H1 (cell line): ENCODE measurements around the gene GATC. TPM values are rescaled to one million over a fixed set of nuclear protein-coding genes. Genes with fewer than 3 reads are reported as not detected.

Experiments used
- CTCF ChIA-PET: fragments of 300-600 bp; sonication (Branson Sonifier 250); formaldehyde crosslinking; loops from one replicate; lab custom pipeline; 2021; ENCODE audit not compliant: partially characterized antibody; lab: Charles Lee
- POLR2A ChIA-PET: fragments of 300-600 bp; sonication (Branson Sonifier 250); formaldehyde crosslinking; loops from one replicate; lab custom pipeline; 2021; ENCODE audit warnings: inconsistent platforms; ENCODE audit not compliant: partially characterized antibody; lab: Charles Lee
- DNase-seq, 2 experiments: peaks; one replicate each; pipeline versions ENCODE4 v3.0.0 to v3.0.0-alpha.2; 2010 to 2022; ENCODE audit warnings: low spot score in 2 of 2, low read depth in 1 of 2, mixed read lengths in 1 of 2
- FAIRE-seq: peaks from 2 replicates; lab custom pipeline; 2011; peaks lifted over from hg19 to GRCh38; lab: Jason Lieb, UNC
- H2AFZ ChIP-seq: 2 replicates; pipeline ENCODE4 v1.8.1; 2012; ENCODE audit warnings: low read length, inconsistent platforms
- H2AK5ac ChIP-seq: 2 replicates; pipeline ENCODE4 v1.6.1; 2013; ENCODE audit warnings: low read depth, low read length
- H2BK120ac ChIP-seq: replicated peaks from 2 replicates; pipeline ENCODE3; 2013; ENCODE audit warnings: low read depth, low read length, inconsistent platforms
- H2BK12ac ChIP-seq: 2 replicates; pipeline ENCODE4 v1.6.1; 2013; ENCODE audit warnings: low read depth, low read length
- H2BK15ac ChIP-seq: 2 replicates; pipeline ENCODE4 v1.6.1; 2013; ENCODE audit warnings: low read length
- H2BK20ac ChIP-seq: 2 replicates; pipeline ENCODE4 v1.6.1; 2013; ENCODE audit warnings: low read length
- H2BK5ac ChIP-seq: 2 replicates; pipeline ENCODE4 v1.6.1; 2013; ENCODE audit warnings: low read depth, low read length
- H3K14ac ChIP-seq: 2 replicates; pipeline ENCODE4 v1.6.1; 2013; ENCODE audit warnings: inconsistent platforms; ENCODE audit not compliant: insufficient read length
- H3K18ac ChIP-seq: 2 replicates; pipeline ENCODE4 v1.6.1; 2013; ENCODE audit warnings: low read length; ENCODE audit errors: extremely low read depth
- H3K23ac ChIP-seq: 2 replicates; pipeline ENCODE4 v1.6.1; 2013; ENCODE audit warnings: inconsistent platforms; ENCODE audit not compliant: insufficient read length
- H3K23me2 ChIP-seq: 2 replicates; pipeline ENCODE4 v1.6.1; 2013; ENCODE audit warnings: low read depth, low read length
- H3K27ac ChIP-seq: 2 replicates; pipeline ENCODE4 v1.6.1; 2011; ENCODE audit warnings: low read depth, low read length, inconsistent platforms
- H3K27me3 ChIP-seq, 4 experiments: replicated peaks in 1 of 4; 1 replicate in 1 of 4; 2 replicates in 3 of 4; pipeline versions ENCODE4 v1.6.1 to v1.8.1; 2011 to 2013; ENCODE audit warnings: low read length in 3 of 4, mild to moderate bottlenecking in 3 of 4, inconsistent platforms in 2 of 4, mixed read lengths in 2 of 4, moderate library complexity in 1 of 4; ENCODE audit not compliant: control insufficient read depth in 3 of 4, insufficient read depth in 3 of 4; ENCODE audit errors: extremely low read depth in 1 of 4
- H3K36me3 ChIP-seq, 4 experiments: 2 replicates each; pipeline versions ENCODE4 v1.6.1 to v1.8.1; 2011 to 2013; ENCODE audit warnings: mild to moderate bottlenecking in 4 of 4, low read length in 3 of 4, moderate library complexity in 2 of 4, control low read depth in 1 of 4, inconsistent platforms in 1 of 4; ENCODE audit not compliant: insufficient read depth in 4 of 4, control insufficient read depth in 2 of 4
- H3K4ac ChIP-seq: replicated peaks from 2 replicates; pipeline ENCODE3; 2013; ENCODE audit warnings: low read length, low read depth, mixed read lengths, inconsistent platforms; ENCODE audit not compliant: insufficient read length
- H3K4me1 ChIP-seq, 4 experiments: replicated peaks in 1 of 4; 1 replicate in 1 of 4; 2 replicates in 3 of 4; pipeline versions ENCODE4 v1.6.1 to v1.8.1; 2011 to 2013; ENCODE audit warnings: low read length in 3 of 4, inconsistent platforms in 2 of 4, mixed read lengths in 1 of 4; ENCODE audit not compliant: insufficient read depth in 4 of 4, control insufficient read depth in 3 of 4
- H3K4me2 ChIP-seq, 2 experiments: 2 replicates each; pipeline versions ENCODE4 v1.6.1 to v1.8.1; 2011 to 2013; ENCODE audit warnings: low read depth in 2 of 2, low read length in 2 of 2, control low read depth in 1 of 2, inconsistent platforms in 1 of 2, mild to moderate bottlenecking in 1 of 2; ENCODE audit not compliant: insufficient read depth in 1 of 2
- H3K4me3 ChIP-seq, 4 experiments: fragments of 200-600, 300-600 bp in 1 of 4; sonication (generic), shearing (Covaris generic), sonication (Bioruptor Twin) in 1 of 4; 2 replicates each; pipeline versions ENCODE4 v1.5.1 to v1.8.1; 2011 to 2016; ENCODE audit warnings: low read length in 4 of 4, low read depth in 3 of 4, control low read depth in 2 of 4, inconsistent platforms in 2 of 4, mild to moderate bottlenecking in 2 of 4, mixed read lengths in 1 of 4, moderate library complexity in 1 of 4; ENCODE audit not compliant: insufficient read depth in 2 of 4; ENCODE audit errors: extremely low read depth in 1 of 4
- H3K56ac ChIP-seq: replicated peaks from 2 replicates; pipeline ENCODE3; 2013; ENCODE audit warnings: low read depth, mild to moderate bottlenecking, mixed read lengths, low read length, inconsistent platforms; ENCODE audit not compliant: insufficient read length
- H3K79me1 ChIP-seq: 2 replicates; pipeline ENCODE4 v1.6.1; 2013; ENCODE audit warnings: low read depth, low read length, control low read depth
- H3K79me2 ChIP-seq, 2 experiments: 2 replicates each; pipeline versions ENCODE4 v1.6.1 to v1.8.1; 2012 to 2013; ENCODE audit warnings: low read length in 2 of 2, mild to moderate bottlenecking in 2 of 2, inconsistent platforms in 1 of 2; ENCODE audit not compliant: insufficient read depth in 2 of 2, control insufficient read depth in 1 of 2
- H3K9ac ChIP-seq, 4 experiments: replicated peaks in 1 of 4; 1 replicate in 1 of 4; 2 replicates in 3 of 4; pipeline versions ENCODE4 v1.6.1 to v1.8.1; 2011 to 2013; ENCODE audit warnings: low read depth in 3 of 4, low read length in 3 of 4, control low read depth in 2 of 4, mild to moderate bottlenecking in 2 of 4, moderate library complexity in 2 of 4, inconsistent platforms in 1 of 4; ENCODE audit errors: extremely low read depth in 1 of 4
- H3K9me3 ChIP-seq, 2 experiments: 2 replicates each; pipeline versions ENCODE4 v1.6.1 to v1.8.1; 2012 to 2013; ENCODE audit warnings: mild to moderate bottlenecking in 2 of 2, moderate library complexity in 2 of 2, control low read depth in 1 of 2, inconsistent platforms in 1 of 2, low read depth in 1 of 2, low read length in 1 of 2, mixed read lengths in 1 of 2; ENCODE audit not compliant: insufficient read depth in 2 of 2
- H4K20me1 ChIP-seq, 2 experiments: replicated peaks in 1 of 2; 2 replicates each; pipeline versions ENCODE3 to v1.8.1; 2011 to 2013; ENCODE audit warnings: inconsistent platforms in 2 of 2, low read length in 2 of 2, mild to moderate bottlenecking in 1 of 2; ENCODE audit not compliant: insufficient read depth in 2 of 2, control insufficient read depth in 1 of 2
- H4K5ac ChIP-seq: 2 replicates; pipeline ENCODE4 v1.6.1; 2013; ENCODE audit warnings: low read length, low read depth, mixed read lengths, inconsistent platforms; ENCODE audit not compliant: insufficient read length
- H4K8ac ChIP-seq: 2 replicates; pipeline ENCODE4 v1.8.0; 2013; ENCODE audit warnings: mild to moderate bottlenecking, moderate library complexity, low read length, inconsistent platforms; ENCODE audit not compliant: insufficient read depth; ENCODE audit errors: extremely low read depth
- H4K91ac ChIP-seq: replicated peaks from 2 replicates; pipeline ENCODE3; 2013; ENCODE audit warnings: low read length, mixed read lengths, inconsistent platforms; ENCODE audit not compliant: insufficient read length
- FOSL1 ChIP-seq: IDR thresholded peaks from 2 replicates; pipeline ENCODE4 v1.6.1; 2011; ENCODE audit warnings: mild to moderate bottlenecking, low read depth, low read length, moderate library complexity; ENCODE audit not compliant: insufficient read depth
- NRF1 ChIP-seq: IDR thresholded peaks from 2 replicates; pipeline ENCODE4 v1.6.1; 2011; ENCODE audit warnings: mild to moderate bottlenecking, low read depth, low read length, improper control_type of control experiment
- RNF2 ChIP-seq: fragments of 200-900, 300-1000 bp; sonication (generic); IDR thresholded peaks from 2 replicates; pipeline ENCODE4 v1.7.1; 2016; ENCODE audit warnings: borderline replicate concordance, low read depth, mild to moderate bottlenecking, antibody characterized with exemption, low read length; ENCODE audit not compliant: poor library complexity, severe bottlenecking; ENCODE audit errors: missing control alignments
- SAP30 ChIP-seq: fragments of 300-600 bp; sonication (generic); IDR thresholded peaks from 2 replicates; pipeline ENCODE4 v1.7.1; 2012; ENCODE audit warnings: low read length, moderate library complexity, mild to moderate bottlenecking, inconsistent platforms; ENCODE audit not compliant: insufficient read depth, insufficient replicate concordance
- SUZ12 ChIP-seq: fragments of 200-600 bp; sonication (generic); IDR thresholded peaks from 2 replicates; pipeline ENCODE4 v1.6.1; 2012; ENCODE audit warnings: mild to moderate bottlenecking, inconsistent platforms, low read length, moderate library complexity, mixed read lengths
- WGBS, 2 experiments: shearing (Covaris generic) in 1 of 2; methylation state at CpG; one replicate each; pipeline versions ENCODE4 v1.1.6 to v1.1.7; 2013 to 2015; ENCODE audit warnings: low lambda C conversion rate in 2 of 2, mixed read lengths in 2 of 2, inconsistent platforms in 1 of 2, low coverage in 1 of 2, missing lambda C conversion rate in 1 of 2; ENCODE audit not compliant: insufficient replicate concordance in 2 of 2, insufficient coverage in 1 of 2, insufficient read length in 1 of 2; ENCODE audit errors: extremely low coverage in 1 of 2, missing lambda C conversion rate in 1 of 2; 5-methylcytosine and 5-hydroxymethylcytosine counted together
- polyA plus RNA-seq, 7 experiments: library from polyadenylated mRNA; depleted of rRNA in 3 of 7; stranded (reverse) in 5 of 7; unstranded in 2 of 7; fragments of >200 nt in 5 of 7; fragments of 200-250 nt in 2 of 7; gene quantifications; 1 replicate in 5 of 7; 2 replicates in 1 of 7; 4 replicates in 1 of 7; pipeline versions ENCODE4 v1.2.1 to v1.2.3, GENCODE V29; 2011 to 2013; ENCODE audit warnings: missing spikeins in 2 of 7, mixed read lengths in 2 of 7
- total RNA-seq: library from RNA; stranded (reverse); fragmentation: NEBNext Ultra II Directional; extraction: Animal tissue kit (Norgen Biotek cat#: 25700); gene quantifications from 2 replicates; pipeline ENCODE4 v1.2.1, GENCODE V29; 2021

GATC gene
- total and polyA plus RNA-seq, 2 of the 8 experiments (the other 6 are each of a cell fraction or from before 2014, with no cell fraction given), result 13.2 to 30.4 TPM

GRCh38 chr12:120438495-120439198 lies 7.6 kb upstream of the GATC start:
- Histone ChIP-seq H3K14ac (no peak overlapping the region), H3K4ac (no peak overlapping the region), H2AK5ac (no peak overlapping the region), H3K56ac (peak overlapping the region; percentile 10), H2BK20ac (no peak overlapping the region), H3K4me1 (peaks cover 0 to 2% (median under 1%) of the 10 kb centered on the region in 4 experiments; a peak in 1 of 7 replicates), H3K79me1 (no peaks in the 10 kb centered on the region), H4K91ac (no peak overlapping the region), H3K27ac (peak overlapping the region; percentile 58; the same call in 1 of the 2 replicates), H2BK12ac (no peak overlapping the region), H4K5ac (no peak overlapping the region), H2BK5ac (peak overlapping the region; percentile 77; the same call in 1 of the 2 replicates), H3K27me3 (no peaks in the 10 kb centered on the region), H3K4me3 (peak overlapping the region; percentile 81 to 92 (median 90)), H2AFZ (no peak overlapping the region), H2BK15ac (no peak overlapping the region), H2BK120ac (no peak overlapping the region), H3K9me3 (no peaks in the 10 kb centered on the region), H4K20me1 (peaks cover 2 to 10% of the 10 kb centered on the region in 2 experiments), H4K8ac (0 out of 2 replicates have a peak overlapping the region, but pooled peaks have one; percentile 29), H3K9ac (peak overlapping the region; percentile 59 to 87 (median 78)), H3K79me2 (peaks cover 9 to 27% of the 10 kb centered on the region in 2 experiments; a peak in 3 of 4 replicates), H3K18ac (0 out of 2 replicates have a peak overlapping the region, but pooled peaks have one; percentile 38), H3K23me2 (peaks cover 2% of the 10 kb centered on the region; the same call in 1 of the 2 replicates), H3K36me3 (peaks cover 0 to 22% (median 10%) of the 10 kb centered on the region in 4 experiments; a peak in 4 of 8 replicates), H3K4me2 (peak overlapping the region; percentile 87 to 98), H3K23ac (no peak overlapping the region)
- DNase-seq, result no peak
- TF ChIP-seq RNF2 (no peak), NRF1 (no peak), SUZ12 (no peak), FOSL1 (no peak), SAP30 (peak; percentile 23)
- FAIRE-seq, result no peak
- ChIA-PET CTCF (interaction anchor here (0.7 to 13.9 kb wide), 29 partner anchors 9 to 144 kb away, joined by 3 to 310 read pairs (median 4); no protein-coding TSS in a partner anchor), POLR2A (interaction anchor here (0.8 to 2.2 kb wide), 14 partner anchors 9 to 243 kb away, joined by 3 to 13 read pairs (median 6); partner anchors contain the start of genes DYNLL1, GATC, RNU4-1 and RNU4-2)
- WGBS, 2 experiments, result 46% methylated on average over 17 of the region's 17 CpGs; no CpG with 5 or more reads in 1 of the 2 experiments
